IMR-90 (cell line): Measurements from ENCODE around the gene CDNF.

Experiments used
- BHLHE40 ChIP-seq: fragments of 150-350 bp; IDR thresholded peaks from 2 replicates; pipeline ENCODE4 v1.6.1; 2016; ENCODE audit warnings: mild to moderate bottlenecking, low read depth, low read length
- CEBPB ChIP-seq: IDR thresholded peaks from 2 replicates; pipeline ENCODE4 v1.6.1; 2012; ENCODE audit warnings: low read depth, low read length, improper control_type of control experiment
- CTCF ChIP-seq: conservative IDR thresholded peaks from 2 replicates; pipeline ENCODE4 v1.5.1; 2012; ENCODE audit warnings: mild to moderate bottlenecking, low read depth, low read length, improper control_type of control experiment
- MAFK ChIP-seq: IDR thresholded peaks from 2 replicates; pipeline ENCODE4 v1.6.1; 2012; ENCODE audit warnings: low read depth, low read length, improper control_type of control experiment
- MAZ ChIP-seq: IDR thresholded peaks from 2 replicates; pipeline ENCODE4 v1.6.1; 2012; ENCODE audit warnings: low read depth, mild to moderate bottlenecking, low read length, improper control_type of control experiment, moderate library complexity, borderline replicate concordance
- MXI1 ChIP-seq: IDR thresholded peaks from 2 replicates; pipeline ENCODE4 v1.6.1; 2012; ENCODE audit warnings: low read depth, mild to moderate bottlenecking, low read length, moderate library complexity, borderline replicate concordance
- POLR2A ChIP-seq: IDR thresholded peaks from 2 replicates; pipeline ENCODE4 v1.6.1; 2012; ENCODE audit warnings: mild to moderate bottlenecking, low read depth, low read length
- RAD21 ChIP-seq: IDR thresholded peaks from 2 replicates; pipeline ENCODE4 v1.6.1; 2012; ENCODE audit warnings: low read length, improper control_type of control experiment
- RCOR1 ChIP-seq: IDR thresholded peaks from 2 replicates; pipeline ENCODE4 v1.6.1; 2012; ENCODE audit warnings: mild to moderate bottlenecking, low read length, improper control_type of control experiment; ENCODE audit not compliant: insufficient replicate concordance
- RFX5 ChIP-seq: IDR thresholded peaks from 2 replicates; pipeline ENCODE4 v1.8.0; 2012; ENCODE audit warnings: low read depth, mild to moderate bottlenecking, low read length, moderate library complexity
- SMC3 ChIP-seq: fragments of 150-350 bp; IDR thresholded peaks from 2 replicates; pipeline ENCODE4 v1.6.1; 2016; ENCODE audit warnings: low read depth, mild to moderate bottlenecking, antibody characterized with exemption, low read length, moderate library complexity
- USF2 ChIP-seq: fragments of 150-350 bp; IDR thresholded peaks from 2 replicates; pipeline ENCODE4 v1.6.1; 2017; ENCODE audit warnings: mild to moderate bottlenecking, antibody characterized with exemption, low read length, low read depth

GRCh38 chr10:14781763-14782162 lies 56.1 kb downstream of the CDNF start:
- TF ChIP-seq SMC3: no peak
- TF ChIP-seq BHLHE40: no peak
- no peak for TF ChIP-seq POLR2A
- no peak for TF ChIP-seq CTCF
- no peak for TF ChIP-seq MAZ
- no peak for TF ChIP-seq RCOR1
- TF ChIP-seq USF2: no peak
- TF ChIP-seq MAFK: no peak
- no peak for TF ChIP-seq MXI1
- no peak for TF ChIP-seq RAD21
- no peak for TF ChIP-seq RFX5
- TF ChIP-seq CEBPB: no peak
